HuH-7 (cell line): ENCODE measurements around the gene PCK1.

ENCODE experiments used
- DNase-seq: peaks from one replicate; pipeline ENCODE4 v3.0.0; 2011; ENCODE audit warnings: low spot score

Gene PCK1

GRCh38 chr20:57536771-57537724, 23.9 kb upstream of the PCK1 start:
- DNase-seq = no peak

GRCh38 chr20:57537822-57538221, 23.1 kb upstream of the PCK1 start:
- DNase-seq = no peak

GRCh38 chr20:57539889-57540288, 21.0 kb upstream of the PCK1 start:
- DNase-seq = no peak

- DNase-seq = no peak
Measured at GRCh38 chr20:57540890-57541580, 19.9 kb upstream of the PCK1 start.

- no peak for DNase-seq
Measured at GRCh38 chr20:57543754-57544153, 17.2 kb upstream of the PCK1 start.

GRCh38 chr20:57544838-57545564, 15.9 kb upstream of the PCK1 start:
- no peak for DNase-seq

GRCh38 chr20:57545927-57546662, 14.8 kb upstream of the PCK1 start:
- DNase-seq = no peak

GRCh38 chr20:57546956-57547649, 13.8 kb upstream of the PCK1 start:
- DNase-seq = no peak

- no peak for DNase-seq
Measured at GRCh38 chr20:57548177-57549058, 12.5 kb upstream of the PCK1 start.

GRCh38 chr20:57552471-57552870, 8.4 kb upstream of the PCK1 start:
- DNase-seq = no peak

- no peak for DNase-seq
Measured at GRCh38 chr20:57553376-57554018, 7.4 kb upstream of the PCK1 start.

- no peak for DNase-seq
Measured at GRCh38 chr20:57555457-57556184, 5.3 kb upstream of the PCK1 start.

- no peak for DNase-seq
Measured at GRCh38 chr20:57556980-57557274, 4.0 kb upstream of the PCK1 start.

- DNase-seq = no peak
Measured at GRCh38 chr20:57557926-57558613, 2.8 kb upstream of the PCK1 start.

- no peak for DNase-seq
Measured at GRCh38 chr20:57558614-57559288, 2.2 kb upstream of the PCK1 start.

GRCh38 chr20:57559289-57559634, 1.6 kb upstream of the PCK1 start:
- DNase-seq = no peak

GRCh38 chr20:57559658-57560553, 1.0 kb upstream of the PCK1 start:
- no peak for DNase-seq
